ENCODE results near the gene RPL37. TPM values are rescaled to one million over a fixed set of nuclear protein-coding genes. Genes with fewer than 3 reads are reported as not detected.
A peak's percentile ranks its signal among the peaks of the same experiment; 100 is the strongest.

Gene RPL37
- total RNA-seq, 1 experiment from 2014 or later = 1,038 TPM

DNA sequence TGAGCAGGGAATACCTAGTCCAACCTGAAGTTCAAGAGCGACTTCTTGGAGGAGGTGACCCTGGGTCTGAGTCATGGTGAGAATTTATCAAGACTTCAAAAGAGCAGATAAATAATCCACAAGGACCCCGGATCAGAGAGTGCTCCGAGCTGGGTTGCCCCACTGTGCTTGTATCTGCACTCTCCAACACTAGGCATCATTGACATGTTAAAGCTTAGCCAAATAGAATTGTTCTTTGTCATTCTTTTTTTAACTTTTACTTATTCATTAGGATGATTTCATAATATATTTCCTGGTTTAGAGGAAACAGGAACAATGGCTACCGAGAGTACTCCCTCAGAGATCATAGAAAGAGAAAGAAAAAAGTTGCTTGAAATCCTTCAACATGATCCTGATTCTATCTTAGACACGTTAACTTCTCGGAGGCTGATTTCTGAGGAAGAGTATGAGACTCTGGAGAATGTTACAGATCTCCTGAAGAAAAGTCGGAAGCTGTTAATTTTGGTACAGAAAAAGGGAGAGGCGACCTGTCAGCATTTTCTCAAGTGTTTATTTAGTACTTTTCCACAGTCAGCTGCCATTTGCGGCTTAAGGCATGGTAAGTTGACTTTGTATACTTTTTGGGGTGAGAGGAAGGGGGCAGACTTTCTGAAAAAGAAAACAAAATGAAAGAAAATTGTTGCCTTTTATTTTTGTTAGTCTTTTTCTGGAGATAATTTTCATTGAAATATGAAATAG lies 6.2 kb upstream of the RPL37 start, which contains the start of gene CARD6:
Gene CARD6, plus strand, starts transcription at position 300 of the 738 bp plus-strand sequence. Its CDS starts 16 bp downstream, at position 316.
- no peaks in the 10 kb centered on the region for H3K27me3 Mint-ChIP-seq (ENCODE audit: unreplicated experiment)
- TSS peak; percentile 87 for BruUV-seq (replicated peaks)
- intact Hi-C loops (cut with micrococcal nuclease; ENCODE audit: unreplicated experiment) = loop anchor here (5.0 kb wide), 1 partner anchor 64 kb away; no protein-coding TSS in a partner anchor
- TF ChIP-seq, protein P1, sequence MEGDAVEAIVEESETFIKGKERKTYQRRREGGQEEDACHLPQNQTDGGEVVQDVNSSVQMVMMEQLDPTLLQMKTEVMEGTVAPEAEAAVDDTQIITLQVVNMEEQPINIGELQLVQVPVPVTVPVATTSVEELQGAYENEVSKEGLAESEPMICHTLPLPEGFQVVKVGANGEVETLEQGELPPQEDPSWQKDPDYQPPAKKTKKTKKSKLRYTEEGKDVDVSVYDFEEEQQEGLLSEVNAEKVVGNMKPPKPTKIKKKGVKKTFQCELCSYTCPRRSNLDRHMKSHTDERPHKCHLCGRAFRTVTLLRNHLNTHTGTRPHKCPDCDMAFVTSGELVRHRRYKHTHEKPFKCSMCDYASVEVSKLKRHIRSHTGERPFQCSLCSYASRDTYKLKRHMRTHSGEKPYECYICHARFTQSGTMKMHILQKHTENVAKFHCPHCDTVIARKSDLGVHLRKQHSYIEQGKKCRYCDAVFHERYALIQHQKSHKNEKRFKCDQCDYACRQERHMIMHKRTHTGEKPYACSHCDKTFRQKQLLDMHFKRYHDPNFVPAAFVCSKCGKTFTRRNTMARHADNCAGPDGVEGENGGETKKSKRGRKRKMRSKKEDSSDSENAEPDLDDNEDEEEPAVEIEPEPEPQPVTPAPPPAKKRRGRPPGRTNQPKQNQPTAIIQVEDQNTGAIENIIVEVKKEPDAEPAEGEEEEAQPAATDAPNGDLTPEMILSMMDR (IDR thresholded peaks at IDR 0.05; ENCODE audit: unreplicated experiment) = no peak
- peaks cover 30% of the 10 kb centered on the region for H3K4me1 Mint-ChIP-seq (ENCODE audit: low read depth, unreplicated experiment)
- DNase-seq = peak; percentile 30
- H3K36me3 Mint-ChIP-seq (ENCODE audit: insufficient read depth, unreplicated experiment) = peaks cover 18% of the 10 kb centered on the region
- peak within 1 kb of the TSS; percentile 83 for H3K4me3 Mint-ChIP-seq (ENCODE audit: low read depth, unreplicated experiment)
- no peaks in the 10 kb centered on the region for H3K9me3 Mint-ChIP-seq (ENCODE audit: low read depth, unreplicated experiment)
- peak within 1 kb of the TSS; percentile 97 for H3K27ac Mint-ChIP-seq (ENCODE audit: unreplicated experiment)
- CTCF ChIA-PET = interaction anchor here (0.9 to 1.1 kb wide), 3 partner anchors 38 to 341 kb away, joined by 3 to 4 read pairs (median 4); partner anchors contain the start of gene PRKAA1

DNA sequence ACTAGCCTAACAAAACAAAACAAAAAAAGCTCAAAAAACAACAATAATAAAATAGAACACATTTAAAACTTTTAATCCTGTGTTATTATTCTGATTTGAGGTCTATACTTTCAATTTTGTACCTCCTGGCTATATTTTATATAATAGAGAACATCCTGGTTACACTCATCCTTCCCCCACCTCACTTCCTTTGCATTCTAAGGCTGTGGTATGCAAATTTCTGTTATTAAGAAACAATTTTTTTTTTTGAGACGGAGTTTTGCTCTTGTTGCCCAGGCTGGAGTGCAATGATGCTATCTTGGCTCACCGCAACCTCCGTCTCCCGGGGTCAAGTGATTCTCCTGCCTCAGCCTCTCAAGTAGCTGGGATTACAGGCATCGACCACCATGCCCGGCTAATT lies 3.1 kb upstream of the RPL37 start:
- Mint-ChIP-seq H3K27ac (ENCODE audit: unreplicated experiment) (no peak overlapping the region), H3K27me3 (ENCODE audit: unreplicated experiment) (no peaks in the 10 kb centered on the region), H3K4me3 (ENCODE audit: low read depth, unreplicated experiment) (no peak overlapping the region), H3K9me3 (ENCODE audit: low read depth, unreplicated experiment) (no peaks in the 10 kb centered on the region), H3K36me3 (ENCODE audit: insufficient read depth, unreplicated experiment) (peaks cover 40% of the 10 kb centered on the region), H3K4me1 (ENCODE audit: low read depth, unreplicated experiment) (peaks cover 24% of the 10 kb centered on the region)
- BruUV-seq (replicated peaks) = no TSS peak
- CTCF ChIA-PET = no interaction called here
- intact Hi-C loops (cut with micrococcal nuclease; ENCODE audit: unreplicated experiment) = no loop called here
- TF ChIP-seq, protein P1 (IDR thresholded peaks at IDR 0.05; ENCODE audit: unreplicated experiment) = no peak
- DNase-seq = no peak

DNA sequence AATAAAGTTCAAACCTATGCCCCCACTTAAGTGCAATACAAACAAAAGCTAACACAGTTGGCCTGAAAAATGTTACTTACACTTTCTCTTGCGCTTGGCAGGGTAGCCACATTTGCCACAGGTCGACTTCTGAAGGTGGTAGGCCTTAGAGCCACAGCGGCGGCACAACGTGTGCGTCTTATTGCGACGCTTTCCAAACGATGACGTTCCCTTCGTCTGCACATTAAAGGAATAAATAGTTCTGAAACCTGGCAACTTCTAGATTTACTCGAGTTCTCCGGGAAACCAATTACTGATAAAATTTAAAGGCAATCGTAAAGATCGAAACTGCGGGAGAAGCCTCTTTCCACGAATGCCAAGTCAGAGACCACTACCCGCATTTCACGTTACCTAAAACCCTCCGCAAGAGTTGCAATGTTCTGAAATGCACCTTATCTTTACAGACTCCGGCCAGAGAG lies 602 bp downstream of the RPL37 start:
- intact Hi-C loops (cut with micrococcal nuclease; ENCODE audit: unreplicated experiment) = loop anchor here (2.0 kb wide), 1 partner anchor 44 kb away; no protein-coding TSS in a partner anchor
- TF ChIP-seq, protein P1 (IDR thresholded peaks at IDR 0.05; ENCODE audit: unreplicated experiment) = no peak
- Mint-ChIP-seq H3K4me3 (ENCODE audit: low read depth, unreplicated experiment) (peak overlapping the region; percentile 89), H3K9me3 (ENCODE audit: low read depth, unreplicated experiment) (no peaks in the 10 kb centered on the region), H3K27me3 (ENCODE audit: unreplicated experiment) (no peaks in the 10 kb centered on the region), H3K27ac (ENCODE audit: unreplicated experiment) (peak overlapping the region; percentile 98), H3K4me1 (ENCODE audit: low read depth, unreplicated experiment) (peaks cover 25% of the 10 kb centered on the region), H3K36me3 (ENCODE audit: insufficient read depth, unreplicated experiment) (peaks cover 63% of the 10 kb centered on the region)
- no peak for DNase-seq
- BruUV-seq (replicated peaks) = TSS peak; percentile 61
- CTCF ChIA-PET = no interaction called here

GRCh38 chr5:40833712-40834229 lies 1.3 kb downstream of the RPL37 start:
- no TSS peak for BruUV-seq (replicated peaks)
- peaks cover 69% of the 10 kb centered on the region for H3K36me3 Mint-ChIP-seq (ENCODE audit: insufficient read depth, unreplicated experiment)

More at GRCh38 chr5:40833712-40834229, 1.3 kb downstream of the RPL37 start:
- intact Hi-C loops (cut with micrococcal nuclease; ENCODE audit: unreplicated experiment) = loop anchor here (2.0 kb wide), 1 partner anchor 45 kb away; no protein-coding TSS in a partner anchor
- TF ChIP-seq, protein P1 (IDR thresholded peaks at IDR 0.05; ENCODE audit: unreplicated experiment) = no peak
- H3K27me3 Mint-ChIP-seq (ENCODE audit: unreplicated experiment) = no peaks in the 10 kb centered on the region
- no peak for DNase-seq
- peak overlapping the region; percentile 98 for H3K27ac Mint-ChIP-seq (ENCODE audit: unreplicated experiment)
- CTCF ChIA-PET = no interaction called here
- no peaks in the 10 kb centered on the region for H3K9me3 Mint-ChIP-seq (ENCODE audit: low read depth, unreplicated experiment)
- peak overlapping the region; percentile 89 for H3K4me3 Mint-ChIP-seq (ENCODE audit: low read depth, unreplicated experiment)
- peaks cover 32% of the 10 kb centered on the region for H3K4me1 Mint-ChIP-seq (ENCODE audit: low read depth, unreplicated experiment)

Data from Calu3 (cell line).